Posterior vena cava (tissue), 2 donors: ENCODE measurements around the gene NFIA. TPM values are rescaled to one million over a fixed set of nuclear protein-coding genes. Genes with fewer than 3 reads are reported as not detected.

Source experiments
- DNase-seq: peaks from one replicate; pipeline ENCODE4 v3.0.0-alpha.2; 2020; ENCODE audit warnings: low spot score
- intact Hi-C, 2 donors: fragments of 100-400 bp; cut with DNase I; formaldehyde crosslinking; loops; one replicate each; pipeline versions ENCODE4 v1.14.1 to v1.14.2; 2022 to 2023
- total RNA-seq, 2 donors: library from RNA; stranded (reverse); fragmentation: NEBNext Ultra II Directional; extraction: Animal tissue kit (Norgen Biotek cat#: 25700); gene quantifications; one replicate each; pipeline ENCODE4 v1.2.1, GENCODE V29; 2021
- donor health status: DM: yes; HTN: yes; CAD: no.
- donor health status: DM: yes; HTN: yes; CAD: no.

The NFIA gene
- total RNA-seq, 2 donors from 2014 or later, result 117 to 183 TPM

DNA sequence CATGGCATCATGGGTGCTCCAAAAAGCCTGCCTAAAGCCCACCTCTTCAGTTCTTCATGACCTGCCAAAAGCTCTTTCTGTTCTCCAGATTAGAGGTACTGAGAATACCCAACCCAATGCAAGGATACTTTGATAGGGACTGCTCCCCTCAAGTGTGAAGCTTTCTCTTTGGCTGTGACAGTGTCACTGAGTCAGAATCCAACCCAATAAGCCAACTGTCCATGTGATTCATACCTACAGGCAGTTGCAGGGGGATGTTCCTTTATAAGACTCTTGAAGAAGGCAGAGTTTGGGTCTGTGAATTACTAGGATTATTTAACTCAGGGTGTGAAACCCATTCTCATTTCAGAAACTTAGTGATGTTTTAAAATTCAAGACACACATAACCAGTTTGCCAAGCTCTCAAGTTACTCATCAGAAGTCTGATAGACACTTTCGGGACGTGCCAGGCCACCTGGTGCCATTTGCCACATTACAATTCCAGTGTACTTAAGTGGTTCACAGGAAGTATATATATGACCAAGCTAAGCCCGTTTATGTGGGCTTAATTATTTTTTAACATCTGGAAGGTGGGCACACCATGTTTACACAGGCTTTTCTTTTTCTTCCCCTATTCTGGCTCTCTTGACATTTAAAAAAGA lies 265.8 kb downstream of the NFIA start:
- intact Hi-C loops, result no loop called here

GRCh38 chr1:61352845-61353435 lies 270.6 kb downstream of the NFIA start:
- DNase-seq, result no peak
- intact Hi-C loops, result loop anchor here in 1 of 2 donors (10.0 kb wide), 1 partner anchor 82 kb away; no protein-coding TSS in a partner anchor

More for the DNA sequence above, 265.8 kb downstream of the NFIA start:
- no peak for DNase-seq

- intact Hi-C loops, result loop anchor here in 1 of 2 donors (10.0 kb wide), 1 partner anchor 81 kb away; no protein-coding TSS in a partner anchor
- no peak for DNase-seq
These were observed 271.5 kb downstream of the NFIA start for GRCh38 chr1:61353797-61354406.

- no peak for DNase-seq
- intact Hi-C loops, result loop anchor here in 1 of 2 donors (10.0 kb wide), 1 partner anchor 79 kb away; no protein-coding TSS in a partner anchor
These were observed 273.7 kb downstream of the NFIA start for GRCh38 chr1:61356016-61356415.

- DNase-seq, result no peak
- intact Hi-C loops, result loop anchor here in 1 of 2 donors (10.0 kb wide), 1 partner anchor 78 kb away; no protein-coding TSS in a partner anchor
These were observed 274.6 kb downstream of the NFIA start for GRCh38 chr1:61356995-61357394.

- intact Hi-C loops, result loop anchor here in 1 of 2 donors (10.0 kb wide), 1 partner anchor 77 kb away; no protein-coding TSS in a partner anchor
- no peak for DNase-seq
These were observed 275.2 kb downstream of the NFIA start for GRCh38 chr1:61357539-61357938.

DNA sequence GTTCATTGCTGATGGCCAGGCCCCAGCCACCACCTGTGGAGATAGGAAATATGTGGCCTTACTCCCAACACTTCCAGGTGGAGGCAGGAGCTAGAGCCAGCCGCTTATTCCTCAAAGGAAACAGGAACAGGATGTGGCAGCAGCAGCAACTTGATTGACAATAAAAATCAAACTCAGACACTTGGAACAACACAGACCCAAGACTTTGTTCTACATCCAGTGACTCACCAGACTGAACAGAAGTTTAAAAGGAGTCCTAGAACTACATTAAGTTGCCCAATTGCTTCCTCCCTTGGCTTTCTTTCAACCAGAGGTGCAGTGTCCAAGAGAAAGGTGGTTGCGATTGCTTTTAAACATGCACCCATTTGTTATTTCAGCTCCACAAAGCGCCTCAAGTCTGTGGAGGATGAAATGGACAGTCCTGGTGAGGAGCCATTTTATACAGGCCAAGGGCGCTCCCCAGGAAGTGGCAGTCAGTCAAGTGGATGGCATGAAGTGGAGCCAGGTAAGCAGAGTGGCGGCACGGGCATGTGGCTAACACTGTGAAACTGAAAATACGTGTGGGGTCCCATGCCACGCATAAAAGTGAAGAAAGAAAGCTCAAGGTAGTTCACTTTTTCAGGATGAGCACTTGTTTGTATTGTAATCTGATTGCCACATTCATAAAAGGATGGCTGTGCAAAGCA lies 276.6 kb downstream of the NFIA start:
- intact Hi-C loops, result loop anchor here in 1 of 2 donors (10.0 kb wide), 1 partner anchor 76 kb away; no protein-coding TSS in a partner anchor
- no peak for DNase-seq

- no peak for DNase-seq
- intact Hi-C loops, result no loop called here
These were observed 279.6 kb downstream of the NFIA start for GRCh38 chr1:61361931-61362330.

DNA sequence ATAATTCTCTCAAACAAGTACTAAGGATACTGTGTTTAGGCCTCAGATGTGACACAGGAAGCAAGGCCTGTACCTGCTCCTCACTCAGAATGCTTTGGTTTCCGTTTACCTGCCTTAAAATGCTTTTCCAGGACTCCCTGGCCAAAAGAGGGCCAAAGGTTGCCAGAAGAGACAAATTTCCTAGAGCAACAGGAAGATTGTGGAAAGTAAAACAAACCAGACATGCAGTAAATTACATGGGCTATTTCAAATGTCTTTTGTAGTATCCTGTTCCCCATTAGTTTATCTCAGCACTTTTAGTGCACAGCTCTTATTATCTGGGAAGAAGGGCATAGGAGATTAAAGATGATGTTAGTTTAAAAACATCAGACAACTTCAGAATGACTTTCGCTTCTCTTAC lies 280.0 kb downstream of the NFIA start:
- intact Hi-C loops, result no loop called here
- DNase-seq, result no peak

- no peak for DNase-seq
- intact Hi-C loops, result no loop called here
These were observed 286.0 kb downstream of the NFIA start for GRCh38 chr1:61368366-61368765.

GRCh38 chr1:61368876-61369275 lies 286.5 kb downstream of the NFIA start:
- DNase-seq, result no peak
- intact Hi-C loops, result no loop called here

GRCh38 chr1:61370177-61370912 lies 288.0 kb downstream of the NFIA start:
- intact Hi-C loops, result no loop called here
- DNase-seq, result no peak

- intact Hi-C loops, result no loop called here
- DNase-seq, result no peak
These were observed 288.5 kb downstream of the NFIA start for GRCh38 chr1:61370913-61371279.

- intact Hi-C loops, result no loop called here
- DNase-seq, result no peak
These were observed 290.6 kb downstream of the NFIA start for GRCh38 chr1:61372944-61373343.

- intact Hi-C loops, result no loop called here
- no peak for DNase-seq
These were observed 291.8 kb downstream of the NFIA start for GRCh38 chr1:61374156-61374555.

DNA sequence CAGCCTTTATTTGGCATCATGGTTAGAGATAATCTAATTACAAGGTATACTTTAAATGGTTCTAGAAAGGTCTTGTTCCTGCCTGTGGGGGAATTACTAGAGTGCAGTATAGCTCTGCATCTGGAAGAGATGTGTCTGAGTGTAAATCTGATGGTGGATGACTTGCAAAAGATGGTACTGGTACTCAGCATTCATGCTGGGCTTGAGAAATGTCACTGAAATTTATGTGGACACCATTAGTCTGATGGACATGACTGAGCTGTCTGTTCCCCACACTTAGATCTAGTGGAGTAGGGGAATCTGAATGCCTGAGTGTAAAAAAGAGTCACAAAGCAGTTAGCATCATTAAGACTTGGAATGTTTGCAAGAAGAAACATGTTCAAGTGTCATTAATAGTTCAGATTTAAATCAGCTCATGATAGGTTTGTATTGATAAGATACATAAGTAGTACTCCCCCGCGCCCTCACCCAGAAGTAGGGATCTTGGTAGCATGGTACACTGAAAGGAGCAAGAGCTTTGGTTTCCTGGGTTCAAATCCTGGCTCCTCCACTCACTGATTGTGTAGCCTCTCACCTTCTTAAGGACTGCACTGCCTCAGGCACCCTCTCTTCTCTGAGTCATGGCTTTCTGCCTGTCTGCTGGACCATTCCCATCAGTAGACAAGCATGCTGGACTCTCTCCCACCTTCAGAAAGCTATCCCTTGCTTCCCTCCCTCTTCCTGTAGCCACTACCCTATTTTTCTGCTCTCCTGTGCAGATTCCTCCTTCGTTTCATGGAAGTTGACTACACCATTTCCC lies 292.9 kb downstream of the NFIA start:
- intact Hi-C loops, result no loop called here
- no peak for DNase-seq

DNA sequence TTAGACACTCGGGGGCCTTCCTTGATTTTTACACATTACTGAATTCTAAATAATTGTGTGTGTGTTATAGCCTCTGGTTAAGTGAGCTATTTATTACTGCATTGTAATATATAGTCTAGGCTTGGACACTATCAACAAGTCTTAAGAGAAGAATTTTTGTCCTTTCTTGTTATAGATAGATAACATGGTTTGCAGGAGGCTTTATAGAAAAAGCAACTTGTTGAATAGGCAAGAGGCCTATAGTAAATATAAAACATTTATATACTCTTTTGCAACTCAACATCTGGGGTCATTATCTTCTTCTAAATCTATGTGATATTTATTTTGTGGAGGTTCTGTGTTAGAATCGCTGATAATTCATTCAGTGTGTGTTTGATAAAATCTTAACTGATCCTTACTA lies 293.8 kb downstream of the NFIA start:
- no peak for DNase-seq
- intact Hi-C loops, result no loop called here

DNA sequence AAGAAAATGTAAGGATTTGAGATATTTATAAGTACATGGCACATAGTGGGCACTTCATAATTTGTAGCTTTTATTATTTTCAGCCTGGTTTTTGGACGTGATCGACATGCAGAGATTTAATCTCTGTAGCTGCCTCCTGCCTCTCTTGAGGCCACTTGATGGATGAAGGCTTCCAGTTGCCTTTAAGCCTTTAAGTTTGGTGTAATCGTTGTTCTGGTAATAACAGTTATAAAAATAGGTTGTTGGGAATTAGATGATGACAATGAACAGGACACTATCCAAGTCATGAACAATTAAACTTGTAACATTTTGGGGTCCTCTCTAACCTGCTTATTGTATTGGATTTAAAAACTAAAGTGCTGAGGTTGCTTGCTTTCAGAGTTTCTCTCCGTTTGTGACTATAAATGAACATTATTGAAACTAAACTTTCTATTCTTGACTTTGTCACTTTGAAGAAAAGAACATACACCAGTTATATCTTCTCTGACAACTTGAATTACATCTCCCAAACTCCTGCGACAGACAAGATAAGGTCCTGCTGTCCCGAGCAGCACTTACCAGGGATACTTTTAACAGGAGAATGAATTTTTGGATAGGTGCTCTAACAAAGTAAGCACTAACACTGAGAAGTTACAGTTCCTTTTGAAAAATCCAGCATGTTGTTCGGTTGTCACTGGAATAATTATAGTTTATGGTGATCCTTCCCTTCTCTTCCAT lies 295.0 kb downstream of the NFIA start:
- no peak for DNase-seq
- intact Hi-C loops, result no loop called here
